ENCODE measurements around the gene ADGRG3. TPM values are rescaled to one million over a fixed set of nuclear protein-coding genes. Genes with fewer than 3 reads are reported as not detected.

ADGRG3 gene
- total and polyA plus RNA-seq, 4 donors = 1.8 to 66.2 (median 9.4) TPM

DNA sequence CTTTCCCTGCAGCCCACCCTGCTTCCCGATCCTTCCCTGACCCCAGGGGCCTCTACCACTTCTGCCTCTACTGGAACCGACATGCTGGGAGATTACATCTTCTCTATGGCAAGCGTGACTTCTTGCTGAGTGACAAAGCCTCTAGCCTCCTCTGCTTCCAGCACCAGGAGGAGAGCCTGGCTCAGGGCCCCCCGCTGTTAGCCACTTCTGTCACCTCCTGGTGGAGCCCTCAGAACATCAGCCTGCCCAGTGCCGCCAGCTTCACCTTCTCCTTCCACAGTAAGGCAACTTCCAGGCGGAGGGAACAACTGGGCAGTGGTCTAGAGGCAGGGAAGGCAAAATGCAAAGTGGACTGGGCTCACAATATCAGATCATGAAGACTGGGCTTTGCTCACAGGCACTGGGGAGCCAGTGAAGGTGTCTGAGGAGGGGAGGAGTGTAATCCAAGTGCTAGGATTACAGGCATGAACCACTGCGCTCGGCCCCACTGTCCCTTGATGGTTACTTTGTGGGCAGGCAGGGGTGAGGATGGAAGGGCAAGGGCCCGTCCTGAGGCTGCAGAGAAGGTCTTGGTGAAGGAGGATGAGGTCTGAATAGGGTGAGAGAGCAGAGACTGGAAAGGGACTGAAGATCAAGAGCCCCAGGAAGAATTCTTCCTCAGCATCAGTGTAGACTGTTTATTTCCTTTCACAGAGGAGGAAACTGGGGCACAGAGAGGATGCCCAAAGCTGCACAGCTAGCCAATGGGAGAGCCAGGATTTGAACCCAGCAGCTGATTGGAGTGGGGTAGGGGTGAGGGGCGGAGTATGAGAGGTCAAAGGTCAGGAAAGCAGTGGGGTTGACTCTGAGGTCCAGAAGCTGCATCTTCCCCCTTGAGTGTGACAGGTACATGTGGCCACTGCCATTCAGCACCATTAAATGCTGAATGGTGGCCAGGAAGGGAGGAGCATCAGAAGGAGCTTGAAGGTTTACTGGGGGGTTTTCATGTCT is 16.5 kb upstream of the ADGRG3 start:
- TF ChIP-seq, protein P1, sequence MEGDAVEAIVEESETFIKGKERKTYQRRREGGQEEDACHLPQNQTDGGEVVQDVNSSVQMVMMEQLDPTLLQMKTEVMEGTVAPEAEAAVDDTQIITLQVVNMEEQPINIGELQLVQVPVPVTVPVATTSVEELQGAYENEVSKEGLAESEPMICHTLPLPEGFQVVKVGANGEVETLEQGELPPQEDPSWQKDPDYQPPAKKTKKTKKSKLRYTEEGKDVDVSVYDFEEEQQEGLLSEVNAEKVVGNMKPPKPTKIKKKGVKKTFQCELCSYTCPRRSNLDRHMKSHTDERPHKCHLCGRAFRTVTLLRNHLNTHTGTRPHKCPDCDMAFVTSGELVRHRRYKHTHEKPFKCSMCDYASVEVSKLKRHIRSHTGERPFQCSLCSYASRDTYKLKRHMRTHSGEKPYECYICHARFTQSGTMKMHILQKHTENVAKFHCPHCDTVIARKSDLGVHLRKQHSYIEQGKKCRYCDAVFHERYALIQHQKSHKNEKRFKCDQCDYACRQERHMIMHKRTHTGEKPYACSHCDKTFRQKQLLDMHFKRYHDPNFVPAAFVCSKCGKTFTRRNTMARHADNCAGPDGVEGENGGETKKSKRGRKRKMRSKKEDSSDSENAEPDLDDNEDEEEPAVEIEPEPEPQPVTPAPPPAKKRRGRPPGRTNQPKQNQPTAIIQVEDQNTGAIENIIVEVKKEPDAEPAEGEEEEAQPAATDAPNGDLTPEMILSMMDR (IDR thresholded peaks at IDR 0.05; ENCODE audit: control extremely low read depth, extremely low read depth) = no peak
- Histone ChIP-seq H3K9me3 (ENCODE audit: control insufficient read depth in 4 of 4, insufficient read depth in 3 of 4, low read length in 3 of 4) (peaks cover 0 to 2% (median 0%) of the 10 kb centered on the region in 4 donors), H3K27me3 (ENCODE audit: control insufficient read depth in 3 of 3, insufficient read depth in 3 of 3, low read length in 2 of 3) (no peaks in the 10 kb centered on the region), H3K4me1 (ENCODE audit: control insufficient read depth in 5 of 5, insufficient read depth in 5 of 5, low read length in 5 of 5) (peaks cover 0 to 10% (median 0%) of the 10 kb centered on the region in 5 donors), H3K36me3 (ENCODE audit: control insufficient read depth in 4 of 4, insufficient read depth in 4 of 4, low read length in 4 of 4) (peaks cover 0 to 20% (median 0%) of the 10 kb centered on the region in 4 donors), H3K9ac (ENCODE audit: insufficient read depth in 1 of 2, low read length in 2 of 2) (no peak overlapping the region), H3K4me3 (no peak overlapping the region), H3K27ac (ENCODE audit: low read depth in 1 of 2, low read length in 1 of 2) (no peak overlapping the region)
- ATAC-seq (ENCODE audit: insufficient read depth, low FRiP score) (no peak), DNase-seq (no peak)
- 87 to 90% methylated on average over 10 of the region's 10 CpGs for WGBS, 2 donors

DNA sequence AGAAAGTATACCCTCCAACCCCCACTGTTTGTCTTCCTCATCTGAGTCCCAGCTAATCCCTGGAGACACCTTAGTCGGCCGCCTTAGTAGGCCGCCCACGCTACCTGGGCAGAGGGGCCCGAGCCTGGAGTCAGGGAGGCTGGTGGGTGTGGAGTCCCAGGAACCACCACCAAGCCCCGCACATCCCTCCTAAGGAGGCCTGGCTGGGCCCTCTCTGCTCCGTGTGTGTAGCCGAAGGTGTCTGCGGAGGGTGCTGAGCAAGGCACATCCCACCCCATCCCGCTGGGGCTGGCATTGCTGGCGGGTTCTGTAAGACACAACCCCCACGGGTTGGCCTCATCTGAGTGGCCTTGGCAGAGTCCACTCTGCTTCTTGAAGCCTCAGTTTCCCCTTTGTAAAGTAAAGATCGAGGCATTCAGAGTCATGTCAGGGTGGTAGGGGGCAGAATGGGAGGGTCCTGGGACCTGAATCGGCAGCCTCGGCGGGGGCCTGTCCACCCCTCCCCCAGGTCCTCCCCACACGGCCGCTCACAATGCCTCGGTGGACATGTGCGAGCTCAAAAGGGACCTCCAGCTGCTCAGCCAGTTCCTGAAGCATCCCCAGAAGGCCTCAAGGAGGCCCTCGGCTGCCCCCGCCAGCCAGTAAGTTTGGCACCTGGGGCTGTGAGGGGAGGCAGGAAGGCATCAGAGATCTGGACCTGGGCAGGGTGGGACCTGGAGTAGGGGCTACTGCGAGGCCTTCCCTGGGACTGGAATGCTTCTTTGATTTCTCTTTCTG is 15.2 kb upstream of the ADGRG3 start:
- no peak overlapping the region for H3K4me3 ChIP-seq
- H3K27ac ChIP-seq (ENCODE audit: low read depth in 1 of 2, low read length in 1 of 2) = no peak overlapping the region
- WGBS, 2 donors = 94% methylated on average over 23 of the region's 23 CpGs
- H3K9ac ChIP-seq (ENCODE audit: insufficient read depth in 1 of 2, low read length in 2 of 2) = no peak overlapping the region
- TF ChIP-seq, protein P1 (IDR thresholded peaks at IDR 0.05; ENCODE audit: control extremely low read depth, extremely low read depth) = no peak
- no peak for DNase-seq
- H3K9me3 ChIP-seq (ENCODE audit: control insufficient read depth in 4 of 4, insufficient read depth in 3 of 4, low read length in 3 of 4) = peaks cover 0 to 2% (median 0%) of the 10 kb centered on the region in 4 donors
- no peaks in the 10 kb centered on the region for H3K27me3 ChIP-seq (ENCODE audit: control insufficient read depth in 3 of 3, insufficient read depth in 3 of 3, low read length in 2 of 3)
- peaks cover 0 to 25% (median 0%) of the 10 kb centered on the region in 4 donors for H3K36me3 ChIP-seq (ENCODE audit: control insufficient read depth in 4 of 4, insufficient read depth in 4 of 4, low read length in 4 of 4)
- no peak for ATAC-seq (ENCODE audit: insufficient read depth, low FRiP score)
- H3K4me1 ChIP-seq (ENCODE audit: control insufficient read depth in 5 of 5, insufficient read depth in 5 of 5, low read length in 5 of 5) = peaks cover 0 to 8% (median 0%) of the 10 kb centered on the region in 5 donors

DNA sequence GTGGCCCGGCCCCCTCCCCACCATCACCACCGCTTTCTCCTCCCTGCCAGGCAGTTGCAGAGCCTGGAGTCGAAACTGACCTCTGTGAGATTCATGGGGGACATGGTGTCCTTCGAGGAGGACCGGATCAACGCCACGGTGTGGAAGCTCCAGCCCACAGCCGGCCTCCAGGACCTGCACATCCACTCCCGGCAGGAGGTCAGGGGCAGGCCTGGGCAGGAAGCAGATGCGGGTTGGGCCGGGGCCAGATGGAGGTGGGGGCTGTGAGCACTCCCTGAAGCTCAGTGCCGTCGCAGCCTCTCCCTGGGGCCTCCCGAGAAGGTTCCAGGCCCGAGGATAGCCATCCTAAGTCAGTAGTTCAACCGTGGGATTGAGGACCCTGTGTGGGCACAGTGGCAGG is 14.2 kb upstream of the ADGRG3 start:
- H3K36me3 ChIP-seq (ENCODE audit: control insufficient read depth in 4 of 4, insufficient read depth in 4 of 4, low read length in 4 of 4) = peaks cover 0 to 29% (median 0%) of the 10 kb centered on the region in 4 donors
- H3K9me3 ChIP-seq (ENCODE audit: control insufficient read depth in 4 of 4, insufficient read depth in 3 of 4, low read length in 3 of 4) = peaks cover 0 to 2% (median 0%) of the 10 kb centered on the region in 4 donors
- TF ChIP-seq, protein P1 (IDR thresholded peaks at IDR 0.05; ENCODE audit: control extremely low read depth, extremely low read depth) = no peak
- ATAC-seq (ENCODE audit: insufficient read depth, low FRiP score) (no peak), DNase-seq (peak in 2 of 3 donors; percentile 41 to 46)
- H3K4me3 ChIP-seq = no peak overlapping the region
- H3K4me1 ChIP-seq (ENCODE audit: control insufficient read depth in 5 of 5, insufficient read depth in 5 of 5, low read length in 5 of 5) = no peaks in the 10 kb centered on the region
- no peaks in the 10 kb centered on the region for H3K27me3 ChIP-seq (ENCODE audit: control insufficient read depth in 3 of 3, insufficient read depth in 3 of 3, low read length in 2 of 3)
- no peak overlapping the region for H3K27ac ChIP-seq (ENCODE audit: low read depth in 1 of 2, low read length in 1 of 2)
- H3K9ac ChIP-seq (ENCODE audit: insufficient read depth in 1 of 2, low read length in 2 of 2) = no peak overlapping the region
- 30 to 53% methylated on average over 16 of the region's 16 CpGs for WGBS, 2 donors

Measured in lung (tissue), 12 donors.